Heart left ventricle (tissue), 13 donors: ENCODE data around the gene FOS.

Experiments used
- CTCF ChIP-seq, 12 donors: fragments of 200-600 bp; sonication (generic) in 4 of 12; IDR thresholded peaks; one replicate each; pipeline versions ENCODE4 v1.5.0 to v1.8.0; 2018 to 2022; ENCODE audit warnings: antibody characterized with exemption in 12 of 12, mild to moderate bottlenecking in 5 of 12
- POLR2A ChIP-seq, 2 donors: fragments of 450-650 bp; IDR thresholded peaks; one replicate each; pipeline ENCODE4 v1.6.1; 2017; ENCODE audit warnings: antibody characterized with exemption in 2 of 2, mild to moderate bottlenecking in 2 of 2, moderate library complexity in 2 of 2
- donor health status: ischemic (EF 13 %, LVEDD 7.1; RV severe dilation, severe dysfunction).
- donor health status: DM: no; HTN: yes; CAD: no.
- donor health status: DM: no; HTN: no; CAD: no.
- donor health status: ischemic (EF 25% LVEDD 6.9; RV normal size, moderate dysfunction).
- donor health status: ischemic (EF 25% LVEDD 5.7; RV mildly dilated, moderate dysfunction).
- donor health status: ischemic (EF 35%, LVEDD 5.7; RV mildly dilated, moderate dysfunction).
- donor health status: nonischemic (EF 11% LVEDD 7.7; RV severe dilation, severe dysfunction).
- donor health status: DM: yes; HTN: yes; CAD: no.
- donor health status: PGD.
- donor health status: ischemic (EF 29% LVEDD 5.4; RV normal size, mild dysfunction).
- donor health status: nonischemic (EF 23%, LVEDD 6.1; RV moderate dilation, normal function).

DNA sequence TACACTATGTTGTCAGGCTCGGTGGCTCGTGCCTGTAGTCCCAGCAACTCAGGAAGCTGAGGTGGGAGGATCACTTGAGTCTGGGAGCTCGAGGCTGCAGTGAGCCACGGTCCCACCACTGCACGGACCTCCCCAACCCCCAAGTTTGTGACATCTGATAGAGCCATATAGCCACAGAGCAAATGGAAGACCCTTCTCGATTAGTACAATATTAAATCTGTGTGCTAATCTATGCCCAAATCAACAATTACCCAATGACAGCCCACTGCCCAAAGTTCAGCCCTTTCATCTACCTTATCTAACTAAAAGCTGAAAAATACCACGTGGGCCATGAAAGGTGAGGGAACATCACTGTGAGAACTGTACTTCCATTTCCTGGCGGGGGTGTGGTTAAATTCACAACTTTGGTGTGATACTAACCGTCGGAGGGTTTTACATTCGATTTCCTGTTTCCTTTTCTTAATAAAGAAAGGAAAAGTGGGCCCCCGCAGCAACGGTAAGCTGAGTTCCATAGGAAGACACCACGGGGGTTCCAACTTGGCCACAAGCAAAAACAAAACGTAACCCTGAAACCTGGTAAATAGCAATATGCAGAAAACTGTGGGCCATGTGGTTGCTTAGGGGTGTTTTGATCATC, 31.2 kb upstream of the FOS start:
- TF ChIP-seq CTCF (IDR thresholded peaks at IDR 0.05) (no peak), POLR2A (IDR thresholded peaks at IDR 0.05) (no peak)
